CD4-positive, alpha-beta T cell treated with Interleukin-12 subunit alpha and Interleukin-12 subunit beta, for 1 hour (primary cell): ENCODE data around the gene EFHD2.

Source experiments
- DNase-seq: peaks from one replicate; pipeline ENCODE4 v3.0.0-alpha.2; 2020

EFHD2 gene

DNA sequence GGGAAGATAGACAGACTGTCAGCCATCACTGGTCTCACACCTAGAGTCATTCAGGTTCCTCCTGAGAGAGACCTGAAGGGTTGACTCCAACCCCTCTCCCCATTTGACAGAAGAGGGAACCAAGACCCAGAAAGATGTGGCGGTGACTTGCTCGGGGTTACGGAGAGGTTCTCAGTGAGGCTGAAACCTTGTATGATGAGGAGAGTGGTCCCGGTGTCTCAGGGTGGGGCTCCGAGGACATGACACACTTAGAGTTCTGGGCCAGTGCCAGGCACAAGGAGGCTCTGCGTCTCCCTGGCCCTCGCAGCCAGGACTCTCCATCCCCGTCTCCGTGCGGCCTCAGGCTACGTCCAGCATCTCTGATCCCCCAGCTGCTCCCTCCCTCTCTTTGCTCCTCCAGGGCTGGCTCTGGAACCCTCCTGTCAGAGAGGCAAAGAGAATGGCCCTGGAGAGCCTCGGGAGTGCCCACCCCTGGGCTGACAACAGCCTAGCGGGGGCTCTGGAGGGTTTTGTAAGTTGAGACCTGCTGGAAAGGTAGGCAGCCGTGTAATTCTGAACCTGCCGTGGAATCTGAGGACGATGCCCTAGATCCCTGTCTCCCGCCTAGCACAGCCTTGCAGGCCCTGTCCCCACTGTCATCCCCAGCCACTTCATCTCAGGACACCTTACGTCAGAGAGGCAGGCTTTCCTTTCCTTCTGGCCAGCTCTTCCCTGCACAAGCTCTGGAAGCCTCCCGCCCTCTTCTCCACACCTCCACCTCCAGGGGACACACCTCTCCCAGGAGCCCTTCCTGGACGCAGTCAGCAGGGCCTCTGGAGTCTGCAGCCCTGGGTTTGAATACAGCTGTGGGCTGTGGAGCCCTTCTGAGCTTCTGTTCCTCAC lies 4.1 kb downstream of the EFHD2 start:
- DNase-seq, result peak; percentile 1

DNA sequence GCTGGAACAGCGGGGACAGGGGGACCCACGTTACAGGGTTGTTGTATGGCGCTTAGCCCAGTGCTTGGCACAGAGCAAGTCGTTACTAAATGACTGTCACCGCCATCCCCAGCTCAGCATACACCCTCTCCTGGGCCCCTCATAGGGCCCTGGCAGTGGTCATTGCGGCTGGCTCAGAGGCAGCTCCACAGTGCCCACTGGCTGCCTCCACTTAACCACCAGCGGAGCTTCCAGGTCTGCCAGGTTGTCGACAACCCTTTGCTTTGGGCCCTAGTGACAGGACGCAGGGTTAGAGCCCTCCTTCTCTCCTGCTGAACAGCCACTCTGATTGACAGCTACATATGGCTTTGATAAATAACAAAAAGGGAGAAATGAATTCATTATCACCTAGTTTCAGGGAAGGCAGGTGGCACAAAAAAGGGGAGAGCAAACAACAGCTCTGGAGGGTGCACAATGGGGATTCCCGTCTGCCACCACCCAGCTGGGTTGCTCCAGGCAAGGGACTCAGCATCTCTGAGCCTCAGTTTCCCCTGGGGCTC lies 4.8 kb downstream of the EFHD2 start:
- peak; percentile 2 for DNase-seq

GRCh38 chr1:15417059-15417934 lies 7.6 kb downstream of the EFHD2 start:
- DNase-seq, result peak; percentile 81

GRCh38 chr1:15418806-15419515 lies 9.3 kb downstream of the EFHD2 start:
- peak; percentile 6 for DNase-seq

GRCh38 chr1:15420853-15421465 lies 11.3 kb downstream of the EFHD2 start:
- DNase-seq, result no peak

DNA sequence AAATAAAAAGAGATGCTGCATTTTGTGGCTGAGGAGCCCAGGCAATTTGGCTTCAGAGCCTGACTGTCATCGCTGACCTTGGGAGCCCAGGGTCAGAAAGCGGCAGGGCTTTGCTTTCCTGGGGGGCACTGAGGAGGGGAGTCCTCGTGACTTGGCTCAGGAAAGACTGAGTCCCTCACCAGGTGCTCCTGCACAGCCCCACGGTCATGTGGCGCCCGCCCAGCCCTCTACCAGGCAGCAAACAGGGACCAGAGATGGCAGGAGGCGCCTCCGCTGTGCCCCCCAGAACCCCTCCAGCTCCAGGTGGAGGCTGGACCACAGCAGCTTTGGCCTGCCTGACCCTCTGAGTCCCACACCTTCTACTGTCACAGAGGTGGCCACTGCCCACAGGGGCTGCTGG lies 13.2 kb downstream of the EFHD2 start:
- no peak for DNase-seq

- DNase-seq, result no peak
These were observed 13.8 kb downstream of the EFHD2 start for GRCh38 chr1:15423355-15424077.

- DNase-seq, result no peak
These were observed 14.5 kb downstream of the EFHD2 start for GRCh38 chr1:15424146-15424667.

GRCh38 chr1:15424981-15425380 lies 15.3 kb downstream of the EFHD2 start:
- DNase-seq, result no peak

GRCh38 chr1:15425521-15425920 lies 15.8 kb downstream of the EFHD2 start:
- DNase-seq, result no peak

- no peak for DNase-seq
These were observed 16.3 kb downstream of the EFHD2 start for GRCh38 chr1:15425958-15426357.

GRCh38 chr1:15426492-15427279 lies 17.0 kb downstream of the EFHD2 start:
- DNase-seq, result peak; percentile 12

DNA sequence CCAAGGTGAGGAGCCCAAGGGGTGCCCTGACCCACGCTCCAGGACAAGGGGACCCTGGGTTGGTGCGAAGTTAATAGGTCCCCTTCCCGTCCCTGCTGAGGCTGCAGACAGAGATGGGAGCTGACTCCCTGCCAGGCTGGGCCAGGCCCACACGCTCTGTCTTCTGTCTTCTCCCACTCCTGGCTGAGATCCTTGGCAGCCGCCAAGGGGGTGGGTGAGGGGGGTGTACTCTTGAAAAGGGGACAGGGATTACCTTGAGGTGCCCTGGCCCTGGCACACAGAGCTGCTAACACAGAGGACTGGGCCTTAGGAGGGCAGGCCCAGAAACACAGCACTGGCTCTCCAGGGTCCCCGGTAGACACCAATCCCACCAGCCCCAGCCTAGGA lies 17.6 kb downstream of the EFHD2 start:
- peak; percentile 2 for DNase-seq

GRCh38 chr1:15428252-15428651 lies 18.6 kb downstream of the EFHD2 start:
- peak; percentile 10 for DNase-seq

GRCh38 chr1:15428815-15429435 lies 19.2 kb downstream of the EFHD2 start:
- peak; percentile 0 for DNase-seq

GRCh38 chr1:15429701-15430149 lies 20.0 kb downstream of the EFHD2 start:
- DNase-seq, result peak; percentile 11

DNA sequence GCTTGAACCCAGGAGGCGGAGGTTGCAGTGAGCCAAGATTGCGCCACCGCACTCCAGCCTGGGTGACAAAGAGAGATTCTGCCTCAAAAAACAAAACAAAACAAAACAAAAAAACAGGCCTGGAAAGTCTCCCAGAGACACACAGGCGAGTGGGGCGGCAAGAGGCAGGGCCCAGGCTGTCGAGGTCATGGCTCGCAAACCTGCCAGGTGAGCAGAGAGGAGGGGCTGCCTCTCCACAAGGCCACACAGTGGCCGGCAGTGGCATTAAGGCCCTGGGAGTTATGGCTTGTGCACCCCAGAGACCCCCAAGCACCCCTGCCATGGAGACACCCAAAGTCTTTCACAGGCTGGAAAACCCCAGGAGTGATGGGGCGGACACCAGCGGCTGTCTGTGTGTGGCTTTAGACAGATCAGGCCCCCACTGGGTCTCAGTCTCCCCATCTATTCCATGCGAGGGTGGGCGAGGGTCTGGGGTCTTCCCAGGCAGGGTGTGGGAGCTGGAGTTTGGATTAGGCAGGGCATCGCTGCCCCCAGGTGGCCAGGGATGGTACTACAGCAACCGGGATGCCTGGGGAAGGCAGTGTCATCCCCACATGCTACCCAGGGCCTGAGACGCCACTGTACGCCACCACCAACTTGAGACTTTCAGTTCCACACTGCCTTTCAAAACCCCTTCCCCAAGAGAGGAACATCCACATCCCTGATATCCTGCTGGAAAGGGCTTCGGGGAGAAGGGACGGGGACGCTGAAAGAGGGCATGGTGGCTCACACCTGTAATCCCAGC lies 21.3 kb downstream of the EFHD2 start:
- DNase-seq, result peak; percentile 77

GRCh38 chr1:15431571-15431948 lies 21.9 kb downstream of the EFHD2 start:
- DNase-seq, result peak; percentile 17

DNA sequence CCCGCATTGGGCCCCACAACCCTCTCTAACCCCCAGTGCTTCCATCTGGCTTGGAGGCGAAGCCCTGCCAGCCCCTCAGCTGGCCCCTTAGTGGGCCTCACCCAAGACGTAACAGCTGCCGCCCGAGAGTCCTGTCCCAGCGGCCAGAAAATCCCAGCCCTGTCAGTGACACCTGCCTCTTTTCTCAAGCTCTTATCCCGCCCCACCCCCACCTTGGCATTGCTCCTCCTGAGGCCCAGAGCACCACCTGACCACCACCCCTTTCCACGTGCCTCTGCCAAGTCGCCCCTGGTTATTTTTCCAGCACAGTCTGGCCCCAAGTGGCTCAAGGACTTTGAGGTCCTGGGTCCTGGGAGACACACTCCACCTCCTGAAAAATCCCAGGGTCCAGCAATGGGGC lies 22.6 kb downstream of the EFHD2 start:
- DNase-seq, result peak; percentile 12
